Measurements from ENCODE around the gene CCR1. TPM values are rescaled to one million over a fixed set of nuclear protein-coding genes. Genes with fewer than 3 reads are reported as not detected.
A peak's percentile ranks its signal among the peaks of the same experiment; 100 is the strongest.

CCR1 gene
- total RNA-seq, 1 donor from 2014 or later, result 1.3 TPM

DNA sequence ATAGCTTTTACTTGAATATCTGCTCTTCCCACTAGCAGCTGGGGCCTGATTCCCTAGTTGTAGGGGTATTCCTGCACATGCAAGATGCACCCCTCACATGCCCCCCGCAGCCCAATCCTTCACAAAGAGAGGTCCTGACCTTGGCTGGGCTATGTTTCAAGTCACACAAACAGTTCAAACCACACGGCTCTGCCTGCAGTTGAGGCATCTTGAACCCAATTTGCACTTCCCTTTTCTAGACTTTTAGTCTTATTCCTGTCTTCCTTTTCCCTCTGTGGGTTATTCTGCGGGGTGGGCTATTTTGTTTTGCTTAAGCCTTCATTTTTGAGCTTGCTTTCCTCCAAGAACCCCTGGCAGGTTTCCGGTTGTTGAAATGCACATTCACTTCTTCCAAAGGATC lies 13.3 kb upstream of the CCR1 start:
- peaks cover 11% of the 10 kb centered on the region for H3K9me3 Mint-ChIP-seq
- H3K36me3 Mint-ChIP-seq, result no peaks in the 10 kb centered on the region
- H3K27me3 Mint-ChIP-seq, result peaks cover 12% of the 10 kb centered on the region
- no peak for DNase-seq (ENCODE audit: extremely low spot score, unreplicated experiment)
- no peak overlapping the region for H3K27ac Mint-ChIP-seq
- TF ChIP-seq, protein P1, sequence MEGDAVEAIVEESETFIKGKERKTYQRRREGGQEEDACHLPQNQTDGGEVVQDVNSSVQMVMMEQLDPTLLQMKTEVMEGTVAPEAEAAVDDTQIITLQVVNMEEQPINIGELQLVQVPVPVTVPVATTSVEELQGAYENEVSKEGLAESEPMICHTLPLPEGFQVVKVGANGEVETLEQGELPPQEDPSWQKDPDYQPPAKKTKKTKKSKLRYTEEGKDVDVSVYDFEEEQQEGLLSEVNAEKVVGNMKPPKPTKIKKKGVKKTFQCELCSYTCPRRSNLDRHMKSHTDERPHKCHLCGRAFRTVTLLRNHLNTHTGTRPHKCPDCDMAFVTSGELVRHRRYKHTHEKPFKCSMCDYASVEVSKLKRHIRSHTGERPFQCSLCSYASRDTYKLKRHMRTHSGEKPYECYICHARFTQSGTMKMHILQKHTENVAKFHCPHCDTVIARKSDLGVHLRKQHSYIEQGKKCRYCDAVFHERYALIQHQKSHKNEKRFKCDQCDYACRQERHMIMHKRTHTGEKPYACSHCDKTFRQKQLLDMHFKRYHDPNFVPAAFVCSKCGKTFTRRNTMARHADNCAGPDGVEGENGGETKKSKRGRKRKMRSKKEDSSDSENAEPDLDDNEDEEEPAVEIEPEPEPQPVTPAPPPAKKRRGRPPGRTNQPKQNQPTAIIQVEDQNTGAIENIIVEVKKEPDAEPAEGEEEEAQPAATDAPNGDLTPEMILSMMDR (conservative IDR thresholded peaks at IDR 0.05), result no peak
- no peak overlapping the region for H3K4me3 Mint-ChIP-seq
- H3K4me1 Mint-ChIP-seq (ENCODE audit: unreplicated experiment), result no peaks in the 10 kb centered on the region

DNA sequence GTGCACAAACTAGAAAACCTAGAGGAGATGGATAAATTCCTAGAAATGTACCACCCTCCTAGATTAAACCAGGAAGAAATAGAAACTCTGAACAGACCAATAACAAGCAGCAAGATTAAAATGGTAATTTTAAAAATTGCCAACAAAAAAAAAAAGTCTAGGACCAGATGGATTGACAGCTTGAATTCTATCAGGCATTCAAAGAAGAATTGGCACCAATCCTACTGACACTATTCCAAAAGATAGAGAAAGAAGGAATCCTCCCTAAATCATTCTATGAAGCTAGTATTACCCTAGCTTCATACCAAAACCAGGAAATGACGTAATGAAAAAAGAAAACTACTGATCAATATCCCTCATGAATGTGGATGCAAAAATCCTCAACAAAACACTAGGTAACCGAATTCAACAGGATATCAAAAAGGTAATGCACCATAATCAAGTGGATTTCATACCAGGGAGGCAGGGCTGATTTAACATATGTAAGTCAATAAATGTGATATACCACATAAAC lies 10.1 kb upstream of the CCR1 start:
- peaks cover 9% of the 10 kb centered on the region for H3K27me3 Mint-ChIP-seq
- TF ChIP-seq, protein P1 (conservative IDR thresholded peaks at IDR 0.05), result no peak
- H3K36me3 Mint-ChIP-seq, result no peaks in the 10 kb centered on the region
- H3K27ac Mint-ChIP-seq, result no peak overlapping the region
- peaks cover 9% of the 10 kb centered on the region for H3K9me3 Mint-ChIP-seq
- H3K4me3 Mint-ChIP-seq, result no peak overlapping the region
- no peak for DNase-seq (ENCODE audit: extremely low spot score, unreplicated experiment)
- H3K4me1 Mint-ChIP-seq (ENCODE audit: unreplicated experiment), result no peaks in the 10 kb centered on the region

DNA sequence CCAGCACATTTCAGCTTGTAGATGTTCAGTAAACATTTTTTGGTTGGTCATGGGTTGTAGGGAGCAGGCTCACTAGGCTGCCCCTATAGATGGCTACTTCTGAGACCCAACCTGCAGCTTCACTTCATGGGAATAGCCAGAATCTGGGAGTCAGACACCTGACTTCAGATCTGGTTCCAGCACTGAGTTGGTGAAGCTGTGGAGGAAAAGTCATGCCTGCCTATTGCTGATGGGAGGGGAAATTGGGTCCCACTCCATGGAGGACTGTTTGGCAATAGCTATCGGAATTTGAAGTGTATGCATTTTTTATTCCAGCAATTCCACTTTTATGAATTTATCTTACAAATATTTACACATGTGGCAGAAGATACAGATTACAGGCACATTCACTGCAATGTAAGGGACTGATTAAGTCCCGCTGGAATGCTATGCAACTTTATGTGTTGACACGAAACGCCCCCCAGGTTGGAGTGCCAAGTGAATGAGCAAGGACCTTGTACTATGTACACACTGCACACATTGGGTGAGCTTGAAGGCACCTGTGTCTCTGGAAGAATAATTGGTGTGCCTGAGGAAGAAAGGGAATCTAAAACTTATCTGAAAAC lies 7.8 kb upstream of the CCR1 start:
- peaks cover 9% of the 10 kb centered on the region for H3K27me3 Mint-ChIP-seq
- no peaks in the 10 kb centered on the region for H3K4me1 Mint-ChIP-seq (ENCODE audit: unreplicated experiment)
- H3K4me3 Mint-ChIP-seq, result no peak overlapping the region
- peaks cover 9% of the 10 kb centered on the region for H3K9me3 Mint-ChIP-seq
- no peak overlapping the region for H3K27ac Mint-ChIP-seq
- no peak for DNase-seq (ENCODE audit: extremely low spot score, unreplicated experiment)
- H3K36me3 Mint-ChIP-seq, result no peaks in the 10 kb centered on the region
- TF ChIP-seq, protein P1 (conservative IDR thresholded peaks at IDR 0.05), result no peak

DNA sequence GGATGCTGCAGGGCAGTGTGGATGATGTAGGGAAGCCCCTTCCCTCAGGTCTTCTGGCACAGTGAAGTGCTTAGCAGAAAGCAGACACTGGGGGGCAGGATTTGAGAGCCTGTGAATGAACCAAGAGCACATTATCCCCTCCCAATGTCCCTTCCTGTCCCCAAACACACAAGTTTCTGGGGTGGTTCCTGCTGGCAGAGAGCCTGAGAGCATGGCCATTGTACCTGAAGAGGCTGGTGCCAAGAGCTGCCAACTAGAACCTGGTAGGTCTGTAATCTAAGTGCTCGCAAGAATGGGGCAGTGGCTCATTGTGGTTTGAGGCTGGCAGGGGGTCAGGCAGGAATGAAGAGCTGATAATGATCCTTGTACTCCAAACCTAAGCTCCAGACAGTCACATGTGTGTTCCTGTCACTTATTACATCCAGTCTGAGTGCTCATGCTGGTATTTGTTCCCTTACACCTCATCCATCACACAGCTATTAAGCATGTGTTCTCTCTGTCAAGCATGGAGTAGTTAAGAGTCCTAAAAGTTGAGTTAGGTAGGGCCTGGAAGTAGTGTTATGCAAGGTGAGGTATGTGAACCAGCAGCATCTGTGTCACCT lies 6.7 kb upstream of the CCR1 start:
- Mint-ChIP-seq H3K4me1 (ENCODE audit: unreplicated experiment) (no peaks in the 10 kb centered on the region), H3K27ac (no peak overlapping the region), H3K27me3 (peaks cover 9% of the 10 kb centered on the region), H3K4me3 (no peak overlapping the region), H3K36me3 (no peaks in the 10 kb centered on the region), H3K9me3 (peaks cover 8% of the 10 kb centered on the region)
- TF ChIP-seq, protein P1 (conservative IDR thresholded peaks at IDR 0.05), result peak; percentile 40
- DNase-seq (ENCODE audit: extremely low spot score, unreplicated experiment), result no peak

DNA sequence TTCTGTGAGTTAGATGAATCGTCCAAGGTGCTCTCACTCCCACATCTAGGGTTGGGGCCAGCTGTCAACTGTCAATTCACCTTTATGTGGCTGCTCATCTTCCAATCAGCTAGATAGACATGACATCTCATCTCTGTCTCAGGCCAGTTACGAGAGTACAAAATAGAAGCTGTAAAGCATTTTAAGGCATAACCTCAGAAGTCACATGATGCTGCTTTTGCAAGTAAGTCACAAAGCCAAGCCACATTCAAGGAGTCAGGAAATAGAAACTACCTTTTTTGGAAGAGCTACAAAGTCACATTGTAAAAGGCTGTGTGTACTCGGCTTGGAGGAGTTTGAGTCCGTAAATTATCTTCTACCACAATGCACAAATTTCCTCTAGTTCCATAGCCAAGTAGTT lies 5.1 kb upstream of the CCR1 start:
- H3K9me3 Mint-ChIP-seq, result no peaks in the 10 kb centered on the region
- no peak overlapping the region for H3K4me3 Mint-ChIP-seq
- peaks cover 3% of the 10 kb centered on the region for H3K4me1 Mint-ChIP-seq (ENCODE audit: unreplicated experiment)
- no peak overlapping the region for H3K27ac Mint-ChIP-seq
- H3K36me3 Mint-ChIP-seq, result no peaks in the 10 kb centered on the region
- TF ChIP-seq, protein P1 (conservative IDR thresholded peaks at IDR 0.05), result no peak
- H3K27me3 Mint-ChIP-seq, result peaks cover 6% of the 10 kb centered on the region
- no peak for DNase-seq (ENCODE audit: extremely low spot score, unreplicated experiment)

Data from type B pancreatic cell (in vitro differentiated cells).